GM19467 (cell line): Measurements from ENCODE around the gene PLCH1.
"Not testable (repeated sequence)": the region's sequence is repeated elsewhere in the genome, so short reads cannot be mapped to it uniquely, and the experiment has no call there.

Experiments used
- ATAC-seq: cut with Tn5 transposase; IDR thresholded peaks from one replicate; pipeline ENCODE4 v1.9.1; 2021; ENCODE audit warnings: mild to moderate bottlenecking, moderate library complexity; ENCODE audit not compliant: unreplicated experiment

The PLCH1 gene

DNA sequence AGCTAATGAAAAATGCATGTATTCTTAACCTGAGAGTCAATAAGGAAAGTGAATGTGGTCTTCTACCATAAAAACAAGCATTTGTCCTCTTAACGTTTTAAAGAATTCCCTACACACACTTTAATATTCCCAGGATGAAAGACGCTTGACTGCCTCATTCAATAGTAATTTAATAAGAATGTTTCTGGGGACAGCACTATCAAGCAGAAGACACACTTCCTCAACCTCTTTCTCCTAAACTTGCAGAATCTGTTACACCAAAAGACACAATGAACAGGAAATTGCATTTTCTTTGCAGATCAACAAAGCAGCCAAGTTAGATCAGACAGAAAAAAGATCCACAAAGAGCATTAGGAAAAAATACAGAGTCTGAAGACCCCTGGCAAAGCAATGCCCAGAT lies 97.7 kb downstream of the PLCH1 start:
- ATAC-seq = no peak

DNA sequence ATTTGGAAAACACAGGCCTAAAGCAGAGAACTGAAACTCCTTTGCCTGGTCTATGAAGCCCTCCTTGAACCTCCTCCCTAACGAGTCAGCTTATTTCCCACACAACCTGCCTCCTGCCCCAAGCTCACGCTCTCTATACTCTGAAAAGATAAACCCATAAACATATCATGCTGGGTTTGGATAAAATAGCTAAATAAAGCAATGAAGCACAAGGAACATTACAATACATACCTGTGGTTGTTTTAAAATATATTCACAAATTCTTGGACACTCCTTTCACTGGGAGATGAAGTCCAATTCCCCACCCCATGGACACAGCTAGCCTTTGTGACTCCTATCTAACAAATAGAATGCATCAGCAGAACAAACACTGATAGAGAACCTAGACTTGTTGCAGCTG lies 98.2 kb downstream of the PLCH1 start:
- no peak for ATAC-seq

DNA sequence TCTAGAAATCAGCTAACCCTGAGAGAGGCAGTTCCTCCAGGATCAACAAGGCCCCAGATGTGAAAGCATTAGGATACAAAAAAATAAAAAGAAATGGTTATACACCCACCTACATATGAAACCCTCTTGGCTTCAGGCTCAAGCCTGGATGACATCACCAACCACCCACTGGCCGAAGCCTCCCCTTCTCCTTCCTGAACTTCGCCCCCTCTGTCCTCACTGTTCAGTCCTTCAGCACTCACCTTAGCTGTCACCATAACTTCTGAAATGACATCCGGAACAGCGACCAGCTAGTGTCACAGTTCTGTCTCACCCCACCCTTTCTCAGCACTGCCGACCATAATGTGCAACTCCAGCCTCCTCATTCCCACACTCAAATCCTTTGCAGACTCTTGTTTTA lies 98.7 kb downstream of the PLCH1 start:
- ATAC-seq = no peak

DNA sequence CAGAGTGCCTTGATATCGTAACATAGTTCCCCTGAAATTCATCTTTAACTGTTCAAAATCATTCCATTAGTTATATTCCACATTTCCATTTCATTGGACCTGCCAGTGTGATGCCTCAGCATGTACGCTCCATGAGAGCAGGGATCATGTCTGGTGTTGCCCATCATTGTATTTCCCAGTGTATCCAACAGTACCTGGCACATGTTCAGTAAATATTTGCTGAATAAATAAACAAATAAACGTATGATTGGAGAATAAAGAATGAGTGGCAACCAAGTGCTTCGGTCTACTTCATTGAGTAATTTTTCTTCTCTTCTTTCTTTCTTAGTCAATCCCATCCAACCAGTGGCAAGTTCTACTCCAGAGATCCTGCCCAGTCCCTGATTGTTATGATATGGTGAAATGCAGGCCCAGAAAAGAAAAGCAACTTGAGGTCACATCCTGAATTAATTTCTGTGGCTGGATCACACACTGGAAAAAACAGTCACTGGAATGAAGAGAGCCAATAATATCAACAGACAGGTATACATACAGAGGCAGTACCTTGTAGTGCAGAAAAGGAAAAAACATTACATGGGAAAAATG lies 101.2 kb downstream of the PLCH1 start:
- ATAC-seq = no peak

DNA sequence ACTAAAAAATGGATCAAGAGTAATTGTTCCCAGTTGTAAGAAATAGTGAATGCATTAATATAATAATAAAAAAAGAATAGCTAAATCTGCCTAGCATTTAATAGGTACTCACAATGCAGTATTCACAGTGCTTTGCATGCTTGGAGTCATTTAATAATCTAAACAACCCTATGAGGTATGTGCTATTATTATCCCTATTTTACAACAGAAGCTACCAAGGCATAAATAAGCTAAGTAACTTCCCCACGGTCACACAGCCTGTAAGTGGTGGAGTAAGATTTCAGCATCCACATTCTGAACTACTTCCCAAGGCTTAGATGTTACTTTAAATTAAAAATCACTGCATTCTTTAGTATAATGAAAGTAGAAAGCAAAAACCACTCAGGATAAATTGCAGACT lies 102.9 kb downstream of the PLCH1 start:
- no peak for ATAC-seq

DNA sequence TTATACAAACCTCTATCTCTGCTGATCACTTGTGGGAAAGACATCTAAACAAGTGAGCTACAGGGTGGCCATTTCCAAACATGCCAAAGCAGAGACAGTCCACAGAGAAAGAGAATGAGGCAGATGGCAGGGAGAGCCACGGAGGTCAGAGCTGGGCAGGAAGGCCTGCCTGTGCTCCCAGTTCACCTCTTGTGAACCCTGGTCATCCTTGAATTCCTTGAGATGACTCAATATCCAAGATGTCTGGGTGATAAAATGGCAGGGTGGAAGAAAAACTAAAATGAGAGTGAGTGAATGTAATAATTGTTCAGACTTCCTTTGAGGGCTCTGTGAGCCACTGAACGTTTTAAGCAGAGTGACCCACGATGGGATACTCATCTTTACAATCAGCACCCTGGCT lies 104.8 kb downstream of the PLCH1 start:
- no peak for ATAC-seq

DNA sequence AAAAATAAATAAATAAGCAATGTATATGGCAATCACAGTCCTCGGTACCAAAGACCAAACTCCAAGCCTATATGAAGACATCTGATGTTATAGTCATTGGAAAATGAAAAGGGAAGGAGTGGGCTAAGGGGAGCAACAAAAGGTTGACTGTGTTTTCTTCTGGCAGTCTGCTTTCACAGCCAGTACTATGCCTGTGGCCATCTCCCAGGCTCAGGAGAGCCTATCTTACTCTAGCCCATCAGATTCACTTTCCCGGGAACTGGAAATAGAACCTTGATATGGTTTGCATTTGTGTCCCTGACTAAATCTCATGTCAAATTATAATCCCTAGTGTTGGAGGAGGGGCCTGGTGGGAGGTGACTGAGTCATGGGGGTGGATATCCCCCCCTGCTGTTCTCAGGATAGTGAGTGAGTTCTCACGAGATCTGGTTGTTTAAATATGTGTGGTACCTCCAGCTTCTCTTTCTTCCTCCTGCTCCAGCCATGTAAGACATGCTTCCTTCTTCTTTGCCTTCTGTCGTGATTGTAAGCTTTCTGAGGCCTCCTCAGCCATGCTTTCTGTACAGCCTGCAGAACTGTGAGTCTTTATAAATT lies 105.3 kb downstream of the PLCH1 start:
- ATAC-seq = no peak

DNA sequence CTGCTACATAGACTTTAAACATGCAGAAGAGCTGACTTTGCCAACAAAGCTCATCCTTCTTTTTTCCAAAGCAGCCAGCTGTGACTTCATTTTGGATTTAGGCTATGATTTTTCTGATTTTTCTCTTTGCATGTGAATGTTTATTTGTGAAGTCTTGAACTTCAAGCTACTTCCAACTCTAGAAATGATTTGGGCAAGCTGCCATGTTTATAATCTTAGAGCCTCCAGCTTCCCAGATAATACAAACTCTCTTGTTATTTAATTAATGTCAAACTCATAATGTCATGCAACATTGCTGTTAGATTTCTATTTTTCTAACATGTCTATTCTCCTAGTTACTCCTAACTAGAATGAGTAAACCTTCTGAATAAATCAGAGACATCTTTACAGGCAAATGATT lies 106.4 kb downstream of the PLCH1 start:
- ATAC-seq = not testable (repeated sequence)

DNA sequence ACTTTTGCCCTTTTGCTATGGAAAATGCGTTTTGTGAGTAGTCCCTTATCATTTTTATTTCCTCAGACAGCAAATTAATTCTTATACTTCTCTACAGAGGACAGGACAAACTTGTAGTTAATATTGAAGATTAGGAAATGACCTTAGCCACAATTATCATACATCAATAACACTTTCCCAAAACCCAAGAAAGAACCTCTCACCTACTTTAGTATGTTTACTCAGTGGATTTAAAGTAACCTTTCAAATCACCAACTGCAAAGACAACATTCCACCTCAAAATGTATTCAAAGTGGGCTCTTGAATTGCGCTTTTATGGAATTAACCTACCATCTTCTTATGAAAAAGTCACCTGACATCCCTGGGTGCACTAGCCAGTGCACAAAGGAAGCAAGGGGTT lies 107.3 kb downstream of the PLCH1 start:
- no peak for ATAC-seq

DNA sequence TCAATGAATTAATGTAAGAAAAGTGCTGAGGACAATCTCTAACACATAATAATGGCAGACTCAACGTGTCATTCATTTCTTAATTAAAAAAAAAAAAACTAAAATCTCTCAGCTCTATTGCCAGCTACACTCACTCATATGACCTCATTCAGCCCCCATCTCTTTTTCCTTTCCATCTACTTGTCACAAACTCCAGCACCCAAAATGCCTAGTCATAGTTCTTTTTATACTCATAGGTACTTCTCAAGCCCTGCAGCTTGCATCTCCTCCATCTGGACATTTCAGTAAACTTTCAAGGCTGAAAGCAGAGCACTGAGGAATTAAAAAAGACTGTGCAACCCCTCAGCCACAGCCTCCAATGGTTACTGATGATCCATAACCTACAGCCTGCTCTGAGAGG lies 109.8 kb downstream of the PLCH1 start:
- no peak for ATAC-seq

DNA sequence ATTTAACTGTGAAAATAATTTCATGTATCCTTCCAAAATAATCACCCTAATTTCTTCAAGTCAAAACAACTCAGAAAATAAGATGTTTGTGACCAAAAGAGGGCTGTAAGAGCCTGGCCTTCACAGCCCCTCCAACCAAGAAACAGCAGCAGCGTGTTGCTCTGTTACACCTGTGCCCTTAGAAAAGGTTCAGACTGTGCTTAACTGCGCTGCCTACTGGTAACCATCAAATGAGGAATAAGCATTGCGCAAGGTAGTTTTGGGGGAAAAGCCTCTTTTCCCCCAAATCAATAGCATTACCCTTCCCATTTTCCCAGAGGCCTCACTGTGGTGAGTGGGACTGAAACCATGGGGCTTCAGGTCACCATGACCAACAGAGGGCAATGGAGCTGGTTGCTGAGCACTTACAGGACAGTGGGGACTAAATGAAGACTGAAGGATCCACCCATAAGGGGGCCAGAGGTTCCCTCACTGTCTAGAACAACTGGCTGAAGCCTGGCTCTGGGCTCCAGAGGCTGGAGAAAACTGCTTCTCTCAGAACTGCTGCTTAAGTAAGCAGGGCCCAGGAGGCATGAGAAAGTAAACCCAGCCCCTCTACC lies 110.7 kb downstream of the PLCH1 start:
- ATAC-seq = no peak

DNA sequence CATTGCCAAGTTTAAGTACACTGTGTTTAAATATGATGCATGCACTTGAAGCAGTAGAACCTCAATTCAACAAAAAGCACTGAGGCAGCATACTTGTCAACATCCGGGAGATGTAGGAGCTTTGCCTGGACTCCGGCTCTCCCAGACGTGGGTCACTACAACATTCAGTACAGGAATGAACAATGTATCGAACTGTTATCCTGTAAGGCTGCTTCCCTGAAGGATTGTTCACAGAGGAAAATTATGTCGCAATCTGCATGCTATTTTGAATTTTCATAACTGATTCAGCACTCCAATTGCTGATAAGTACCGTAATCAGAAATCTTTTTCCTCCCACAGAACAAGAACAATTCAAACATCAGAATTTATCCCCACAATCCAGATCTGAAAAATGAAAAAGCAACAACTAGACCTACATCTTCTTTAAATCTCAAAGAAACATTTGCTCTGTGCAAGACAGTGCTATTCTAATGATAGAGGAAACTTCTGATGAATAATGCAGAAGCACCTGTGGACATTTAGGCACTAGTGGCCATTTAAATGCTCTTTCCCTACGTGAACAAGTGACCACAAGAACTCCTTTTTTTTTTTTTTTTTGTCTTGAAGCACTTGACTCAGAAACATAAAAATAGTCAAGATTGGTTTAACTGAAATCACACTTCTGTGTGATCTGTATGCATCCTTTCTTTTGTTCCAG lies 113.4 kb downstream of the PLCH1 start:
- ATAC-seq = no peak

DNA sequence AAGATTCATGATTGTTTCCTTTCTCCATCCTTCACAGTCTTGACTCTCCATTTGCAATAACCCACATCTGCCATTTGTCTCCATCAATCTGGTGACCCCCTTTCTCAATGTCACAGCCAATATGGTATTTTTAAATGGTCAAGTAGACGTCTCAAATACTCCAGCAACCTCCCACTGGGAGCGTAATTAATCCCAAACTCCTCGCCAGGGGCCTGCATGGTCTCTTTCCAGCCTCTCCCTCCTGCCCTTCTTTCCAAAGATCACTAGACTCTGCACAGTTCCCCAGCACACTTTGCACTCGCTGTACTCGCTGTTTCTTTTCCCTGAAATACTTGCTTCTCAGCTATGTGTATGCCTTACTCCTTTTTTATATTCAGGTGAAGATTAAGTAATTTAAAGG lies 115.3 kb downstream of the PLCH1 start:
- ATAC-seq = no peak

DNA sequence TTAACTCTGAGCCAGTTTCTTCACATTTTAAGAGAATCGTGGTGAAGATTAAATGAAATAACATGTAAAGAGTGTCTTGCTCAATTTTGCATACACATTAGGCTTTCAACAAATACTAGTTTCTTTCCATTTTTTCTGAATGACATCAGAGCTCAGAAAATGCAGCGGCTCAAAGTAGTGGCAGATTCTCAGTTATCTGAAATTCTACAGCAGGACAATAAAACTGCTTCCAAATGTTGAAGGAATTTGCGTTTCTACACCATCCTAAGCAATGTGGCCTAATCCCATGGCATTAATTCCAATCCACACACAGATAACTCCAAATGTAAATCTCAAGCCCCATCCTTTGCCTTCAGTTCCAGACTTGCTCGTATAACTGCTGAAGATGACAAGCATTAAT lies 115.8 kb downstream of the PLCH1 start:
- ATAC-seq = no peak

DNA sequence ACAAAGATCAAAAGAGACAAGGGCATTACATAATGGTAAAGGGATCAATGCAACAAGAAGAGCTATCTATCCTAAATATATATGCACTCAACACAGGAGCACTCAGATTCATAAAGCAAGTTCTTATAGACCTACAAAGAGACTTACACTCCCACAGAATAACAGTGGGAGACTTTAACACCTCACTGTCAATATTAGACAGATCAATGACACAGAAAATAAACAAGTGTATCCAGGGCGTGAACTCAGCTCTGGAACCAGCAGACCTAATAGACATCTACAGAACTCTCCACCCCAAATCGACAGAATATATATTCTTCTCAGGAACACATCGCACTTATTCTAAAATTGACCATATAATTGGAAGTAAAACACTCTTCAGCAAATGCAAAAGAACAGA lies 122.2 kb downstream of the PLCH1 start:
- not testable (repeated sequence) for ATAC-seq

DNA sequence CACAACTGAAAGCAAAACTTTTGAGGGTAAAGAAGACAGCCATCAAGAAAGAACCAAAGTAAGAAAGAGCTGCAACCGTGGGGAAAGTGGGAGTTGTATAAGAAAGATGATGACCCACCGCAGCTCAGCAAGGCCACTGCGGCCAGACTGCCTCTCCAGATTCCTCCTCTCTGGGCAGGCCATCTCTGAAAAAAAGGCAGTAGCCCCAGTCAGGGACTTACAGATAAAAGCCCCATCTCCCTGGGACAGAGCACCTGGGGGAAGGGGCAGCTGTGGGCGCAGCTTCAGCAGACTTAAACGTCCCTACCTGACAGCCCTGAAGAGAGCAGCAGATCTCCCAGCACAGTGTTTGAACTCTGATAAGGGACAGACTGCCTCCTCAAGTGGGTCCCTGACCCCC lies 124.3 kb downstream of the PLCH1 start:
- not testable (repeated sequence) for ATAC-seq

DNA sequence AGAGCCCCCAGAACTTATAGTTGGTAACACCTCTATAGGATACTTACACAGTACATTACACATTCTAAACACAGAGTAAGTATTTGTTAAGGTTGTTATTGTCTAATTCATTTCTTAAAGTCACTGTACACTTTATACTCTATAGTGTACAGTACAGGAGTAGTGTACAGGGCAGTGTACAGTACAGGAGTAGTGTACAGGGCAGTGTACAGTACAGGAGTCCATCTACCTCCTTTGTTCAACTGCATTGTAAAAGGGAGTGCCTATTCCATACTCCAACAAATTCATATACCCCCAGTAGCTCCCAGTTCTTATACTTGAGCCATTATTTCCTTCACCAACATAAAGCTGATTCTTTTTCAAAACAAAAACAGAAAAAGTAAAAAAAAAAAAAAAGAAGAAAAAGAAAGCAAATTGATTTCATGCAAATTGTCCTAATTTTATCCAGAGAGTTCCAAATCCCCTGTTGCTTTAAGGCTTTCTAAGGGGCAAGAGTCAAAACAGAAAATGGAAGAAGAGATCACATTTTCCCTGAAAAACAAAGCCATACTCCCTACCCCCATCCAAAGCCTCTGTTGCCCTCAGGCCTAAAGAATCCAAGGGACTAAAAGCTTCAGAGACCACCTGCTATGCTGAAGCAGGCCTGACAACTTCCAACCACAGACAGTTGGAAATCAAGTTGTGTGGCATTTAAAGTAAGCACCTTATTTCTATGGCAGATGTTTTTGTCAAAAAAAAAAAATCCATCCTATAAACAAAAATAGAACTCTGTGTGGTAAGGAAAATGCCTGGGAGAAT lies 125.6 kb downstream of the PLCH1 start:
- no peak for ATAC-seq

DNA sequence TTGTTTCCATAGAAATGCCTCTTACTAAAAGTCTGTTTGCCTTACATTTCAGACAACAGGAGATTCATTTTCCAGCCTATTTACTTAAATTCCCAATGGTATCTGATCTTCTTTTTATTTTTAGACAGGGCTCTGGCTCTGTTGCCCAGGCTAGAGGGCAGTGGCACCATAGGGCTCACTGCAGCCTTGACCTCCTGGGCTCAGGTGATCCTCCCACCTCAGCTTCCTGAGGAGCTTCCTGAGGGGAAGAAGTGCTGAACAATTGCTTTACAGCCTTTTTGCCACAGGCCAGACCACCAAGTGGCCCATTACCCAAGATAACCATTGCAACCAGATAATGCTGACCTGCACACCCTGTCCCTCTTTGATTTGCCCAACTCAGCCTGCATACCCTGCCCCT lies 126.3 kb downstream of the PLCH1 start:
- ATAC-seq = no peak

DNA sequence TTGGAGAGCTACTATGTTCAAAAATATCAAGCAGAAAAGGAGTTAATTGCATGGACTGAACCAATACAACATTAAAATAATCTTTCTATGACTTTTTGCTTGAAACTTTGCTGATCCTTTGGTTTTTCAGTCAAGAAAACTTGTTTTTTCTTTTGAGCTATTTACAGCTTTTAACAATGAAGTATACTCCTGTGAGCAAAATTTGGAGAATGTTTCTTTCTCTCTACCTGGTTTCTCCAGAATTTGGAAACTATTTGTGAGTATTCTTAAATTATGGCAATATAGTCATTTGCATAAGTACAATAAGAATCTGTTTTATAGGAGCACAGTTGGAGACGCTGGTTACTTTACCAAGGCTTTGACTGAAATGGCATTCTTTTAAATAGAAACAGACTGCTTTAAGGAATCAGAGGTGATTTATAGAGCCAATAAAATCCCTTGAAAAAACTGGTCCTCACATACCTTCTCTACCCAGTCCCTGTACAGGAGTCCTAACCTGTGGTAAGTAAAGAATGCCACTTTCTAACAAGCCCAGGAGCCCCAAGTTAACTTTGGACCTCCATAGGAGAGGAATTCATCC lies 127.4 kb downstream of the PLCH1 start:
- ATAC-seq = no peak

DNA sequence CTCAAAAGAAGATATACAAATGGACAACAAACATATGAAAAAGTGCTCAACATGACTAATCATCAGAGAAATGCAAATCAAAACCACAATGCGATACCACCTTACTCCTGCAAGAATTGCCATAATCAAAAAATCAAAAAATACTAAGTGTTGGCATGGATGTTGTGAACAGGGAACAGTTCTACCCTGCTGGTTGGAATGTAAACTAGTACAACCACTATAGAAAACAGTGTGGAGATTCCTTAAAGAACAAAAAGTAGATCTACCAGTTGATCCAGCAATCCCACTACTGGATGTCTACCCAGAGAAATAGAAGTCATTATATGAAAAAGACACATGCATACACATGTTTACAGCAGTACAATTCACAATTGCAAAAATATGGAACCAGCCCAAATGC lies 129.7 kb downstream of the PLCH1 start:
- not testable (repeated sequence) for ATAC-seq

DNA sequence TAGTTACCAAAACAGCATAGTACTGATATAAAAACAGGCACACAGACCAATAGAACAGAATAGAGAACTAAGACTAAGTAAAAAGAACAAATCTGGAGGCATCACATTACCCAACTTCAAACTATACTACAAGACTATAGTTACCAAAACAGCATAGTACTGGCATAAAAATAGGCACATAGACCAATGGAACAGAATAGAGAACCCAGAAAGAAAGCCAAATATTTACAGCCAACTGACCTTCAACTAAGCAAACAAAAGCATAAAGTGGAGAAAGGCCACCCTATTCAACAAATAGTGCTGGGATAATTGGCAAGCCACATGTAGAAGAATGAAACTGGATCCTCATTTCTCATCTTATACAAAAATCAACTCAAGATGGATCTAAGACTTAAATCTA lies 130.5 kb downstream of the PLCH1 start:
- ATAC-seq = not testable (repeated sequence)
